Vagina (tissue), 2 donors: Measurements from ENCODE around the gene CLNS1A.
"Not testable (repeated sequence)": the region's sequence is repeated elsewhere in the genome, so short reads cannot be mapped to it uniquely, and the experiment has no call there.

Experiments used
- POLR2AphosphoS5 ChIP-seq, 2 donors: sonication (generic); formaldehyde crosslinking; IDR thresholded peaks; one replicate each; pipeline ENCODE4 v1.9.0; 2017; ENCODE audit warnings: antibody characterized with exemption in 2 of 2, mild to moderate bottlenecking in 2 of 2, low read depth in 1 of 2; ENCODE audit not compliant: insufficient read depth in 1 of 2
- TF ChIP-seq, protein P1 (sequence below), 3 experiments: fragments of 450-650 bp in 2 of 3; fragments of 200-600 bp in 1 of 3; sonication (generic) in 1 of 3; IDR thresholded peaks; one replicate each; pipeline ENCODE4 v1.5.1; 2017 to 2019; ENCODE audit warnings: antibody characterized with exemption in 3 of 3, mild to moderate bottlenecking in 2 of 3, moderate library complexity in 2 of 3

GRCh38 chr11:77633926-77634325 lies 3.7 kb downstream of the CLNS1A start:
- not testable (repeated sequence) for TF ChIP-seq POLR2AphosphoS5 (IDR thresholded peaks at IDR 0.05; ENCODE audit: insufficient read depth in 1 of 2, low read depth in 1 of 2)
- TF ChIP-seq, protein P1, sequence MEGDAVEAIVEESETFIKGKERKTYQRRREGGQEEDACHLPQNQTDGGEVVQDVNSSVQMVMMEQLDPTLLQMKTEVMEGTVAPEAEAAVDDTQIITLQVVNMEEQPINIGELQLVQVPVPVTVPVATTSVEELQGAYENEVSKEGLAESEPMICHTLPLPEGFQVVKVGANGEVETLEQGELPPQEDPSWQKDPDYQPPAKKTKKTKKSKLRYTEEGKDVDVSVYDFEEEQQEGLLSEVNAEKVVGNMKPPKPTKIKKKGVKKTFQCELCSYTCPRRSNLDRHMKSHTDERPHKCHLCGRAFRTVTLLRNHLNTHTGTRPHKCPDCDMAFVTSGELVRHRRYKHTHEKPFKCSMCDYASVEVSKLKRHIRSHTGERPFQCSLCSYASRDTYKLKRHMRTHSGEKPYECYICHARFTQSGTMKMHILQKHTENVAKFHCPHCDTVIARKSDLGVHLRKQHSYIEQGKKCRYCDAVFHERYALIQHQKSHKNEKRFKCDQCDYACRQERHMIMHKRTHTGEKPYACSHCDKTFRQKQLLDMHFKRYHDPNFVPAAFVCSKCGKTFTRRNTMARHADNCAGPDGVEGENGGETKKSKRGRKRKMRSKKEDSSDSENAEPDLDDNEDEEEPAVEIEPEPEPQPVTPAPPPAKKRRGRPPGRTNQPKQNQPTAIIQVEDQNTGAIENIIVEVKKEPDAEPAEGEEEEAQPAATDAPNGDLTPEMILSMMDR (IDR thresholded peaks at IDR 0.05), result not testable (repeated sequence)
